GM20000 (cell line): ENCODE measurements around the gene PARVG.

Experiments
- DNase-seq: peaks from one replicate; pipeline ENCODE4 v3.0.0; 2012; ENCODE audit warnings: low spot score
- TF ChIP-seq, protein P1 (sequence below): IDR thresholded peaks from 2 replicates; pipeline ENCODE4 v1.5.1; 2012; ENCODE audit warnings: mild to moderate bottlenecking, control low read depth; ENCODE audit errors: extremely low read depth, missing control alignments

The PARVG gene

DNA sequence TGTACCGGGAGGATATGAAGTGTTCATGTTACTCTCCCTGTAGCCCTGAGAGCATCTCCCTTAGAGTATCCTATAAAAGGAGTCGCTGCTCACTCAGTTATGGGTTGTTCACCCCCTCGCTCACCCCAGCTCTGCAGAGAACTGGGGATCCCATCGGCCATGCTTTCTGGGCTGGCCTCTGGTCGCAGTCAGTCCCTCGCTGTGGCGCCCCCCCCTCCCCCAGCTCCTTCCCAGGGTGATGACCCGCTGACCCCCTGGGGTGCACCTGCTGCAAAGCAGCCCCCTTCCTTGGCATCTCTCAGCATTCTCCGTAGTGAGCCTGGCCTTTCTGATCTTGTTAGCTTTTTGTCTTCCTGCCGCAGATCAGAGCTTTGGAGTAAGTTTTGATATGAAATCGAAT, 10.3 kb upstream of the PARVG start:
- TF ChIP-seq, protein P1, sequence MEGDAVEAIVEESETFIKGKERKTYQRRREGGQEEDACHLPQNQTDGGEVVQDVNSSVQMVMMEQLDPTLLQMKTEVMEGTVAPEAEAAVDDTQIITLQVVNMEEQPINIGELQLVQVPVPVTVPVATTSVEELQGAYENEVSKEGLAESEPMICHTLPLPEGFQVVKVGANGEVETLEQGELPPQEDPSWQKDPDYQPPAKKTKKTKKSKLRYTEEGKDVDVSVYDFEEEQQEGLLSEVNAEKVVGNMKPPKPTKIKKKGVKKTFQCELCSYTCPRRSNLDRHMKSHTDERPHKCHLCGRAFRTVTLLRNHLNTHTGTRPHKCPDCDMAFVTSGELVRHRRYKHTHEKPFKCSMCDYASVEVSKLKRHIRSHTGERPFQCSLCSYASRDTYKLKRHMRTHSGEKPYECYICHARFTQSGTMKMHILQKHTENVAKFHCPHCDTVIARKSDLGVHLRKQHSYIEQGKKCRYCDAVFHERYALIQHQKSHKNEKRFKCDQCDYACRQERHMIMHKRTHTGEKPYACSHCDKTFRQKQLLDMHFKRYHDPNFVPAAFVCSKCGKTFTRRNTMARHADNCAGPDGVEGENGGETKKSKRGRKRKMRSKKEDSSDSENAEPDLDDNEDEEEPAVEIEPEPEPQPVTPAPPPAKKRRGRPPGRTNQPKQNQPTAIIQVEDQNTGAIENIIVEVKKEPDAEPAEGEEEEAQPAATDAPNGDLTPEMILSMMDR, result no peak
- DNase-seq, result no peak

DNA sequence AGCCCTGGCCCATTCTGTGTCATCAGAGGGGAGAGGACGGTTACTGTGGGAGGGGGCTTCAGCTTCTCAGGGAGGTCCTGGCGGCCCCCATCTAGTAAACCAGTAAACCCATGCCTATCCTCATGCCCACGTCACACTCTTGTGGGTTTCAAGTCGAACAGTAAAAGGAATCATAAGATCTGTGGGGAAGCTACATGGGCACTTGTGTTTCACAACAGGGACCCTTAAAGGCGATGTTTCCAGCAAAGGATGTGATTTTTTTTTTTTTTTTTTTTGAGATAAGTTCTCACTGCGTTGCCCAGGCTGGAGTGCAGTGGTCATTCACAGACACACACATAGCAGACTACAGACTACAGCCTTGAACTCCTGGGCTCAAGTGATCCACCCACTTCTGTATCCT, 9.2 kb upstream of the PARVG start:
- DNase-seq, result no peak
- TF ChIP-seq, protein P1, result no peak

DNA sequence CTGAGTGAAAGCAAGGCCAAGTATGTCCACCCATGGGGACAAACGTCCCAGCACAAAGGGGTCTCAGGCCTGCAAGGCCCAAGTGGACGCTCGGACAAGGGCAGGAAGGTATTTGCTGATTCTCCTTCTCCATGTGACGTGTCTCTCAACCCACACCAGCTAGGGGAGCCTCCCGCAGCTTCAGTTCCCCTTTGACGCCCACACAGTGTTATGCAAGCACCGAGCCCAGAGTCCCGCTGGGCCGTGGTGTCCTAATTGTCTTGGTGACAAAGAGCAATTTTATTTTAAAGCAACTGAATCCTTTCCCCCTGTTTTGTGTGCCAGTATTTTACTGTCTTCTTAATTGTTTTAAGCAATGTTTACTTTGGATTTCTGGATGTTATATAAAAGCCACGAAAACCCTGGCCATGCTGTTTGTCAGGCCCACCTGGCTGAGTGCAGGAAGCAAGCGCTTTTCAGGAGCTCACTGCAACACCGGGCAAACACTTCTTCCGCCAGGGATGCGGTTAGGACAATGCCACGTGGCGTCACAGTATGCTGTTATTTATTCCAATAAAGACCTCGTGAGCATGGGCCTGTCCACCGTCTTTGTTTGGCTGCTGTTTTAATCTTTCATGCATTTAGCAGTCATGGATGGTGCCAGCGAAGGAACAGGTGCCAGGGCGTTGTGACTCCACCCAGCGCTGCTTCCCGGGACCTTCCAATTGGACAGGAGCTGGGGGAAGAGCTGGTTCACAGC, 8.2 kb upstream of the PARVG start:
- TF ChIP-seq, protein P1, result no peak
- DNase-seq, result peak; percentile 81

DNA sequence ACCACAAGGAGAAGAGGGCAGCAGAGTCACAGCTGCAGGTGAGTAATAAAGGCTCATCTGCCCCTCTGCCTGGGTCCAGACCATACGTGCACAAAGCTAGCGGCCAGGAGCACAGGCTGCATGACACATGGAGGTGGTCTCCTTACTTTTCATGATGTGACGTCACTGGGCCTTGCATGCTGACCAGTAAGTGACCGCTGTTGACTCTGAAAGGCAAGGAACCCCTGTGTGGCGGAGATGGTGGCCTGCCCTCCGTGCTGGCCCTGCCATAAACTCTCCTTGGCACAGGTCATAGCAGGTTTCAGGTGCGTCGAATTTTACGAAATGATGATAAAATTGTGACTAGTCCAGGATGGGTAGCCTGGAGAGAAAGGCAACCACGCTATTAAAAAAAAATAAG, 7.6 kb upstream of the PARVG start:
- TF ChIP-seq, protein P1, result no peak

DNA sequence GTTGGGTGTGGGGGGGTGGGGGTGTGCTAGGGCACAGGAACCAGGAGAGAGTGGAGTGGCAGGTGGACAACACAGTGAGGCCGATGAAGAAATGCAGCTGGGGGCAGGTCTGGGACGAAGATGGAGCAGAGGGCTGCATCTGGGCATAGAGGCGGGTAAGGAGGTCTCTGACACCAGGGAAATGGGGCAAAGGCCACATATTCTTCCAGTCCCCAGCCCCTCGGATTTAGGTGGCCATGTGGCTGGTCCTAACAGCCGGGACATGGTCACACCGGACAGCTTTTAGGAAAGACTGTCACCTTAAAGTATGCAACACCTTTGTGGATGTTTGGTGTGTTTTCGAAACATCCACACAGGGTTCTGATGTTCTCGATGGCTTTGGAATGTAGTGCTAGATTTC, 5.0 kb upstream of the PARVG start:
- TF ChIP-seq, protein P1, result no peak
- no peak for DNase-seq

More for the DNA sequence above, 7.6 kb upstream of the PARVG start:
- DNase-seq, result no peak

DNA sequence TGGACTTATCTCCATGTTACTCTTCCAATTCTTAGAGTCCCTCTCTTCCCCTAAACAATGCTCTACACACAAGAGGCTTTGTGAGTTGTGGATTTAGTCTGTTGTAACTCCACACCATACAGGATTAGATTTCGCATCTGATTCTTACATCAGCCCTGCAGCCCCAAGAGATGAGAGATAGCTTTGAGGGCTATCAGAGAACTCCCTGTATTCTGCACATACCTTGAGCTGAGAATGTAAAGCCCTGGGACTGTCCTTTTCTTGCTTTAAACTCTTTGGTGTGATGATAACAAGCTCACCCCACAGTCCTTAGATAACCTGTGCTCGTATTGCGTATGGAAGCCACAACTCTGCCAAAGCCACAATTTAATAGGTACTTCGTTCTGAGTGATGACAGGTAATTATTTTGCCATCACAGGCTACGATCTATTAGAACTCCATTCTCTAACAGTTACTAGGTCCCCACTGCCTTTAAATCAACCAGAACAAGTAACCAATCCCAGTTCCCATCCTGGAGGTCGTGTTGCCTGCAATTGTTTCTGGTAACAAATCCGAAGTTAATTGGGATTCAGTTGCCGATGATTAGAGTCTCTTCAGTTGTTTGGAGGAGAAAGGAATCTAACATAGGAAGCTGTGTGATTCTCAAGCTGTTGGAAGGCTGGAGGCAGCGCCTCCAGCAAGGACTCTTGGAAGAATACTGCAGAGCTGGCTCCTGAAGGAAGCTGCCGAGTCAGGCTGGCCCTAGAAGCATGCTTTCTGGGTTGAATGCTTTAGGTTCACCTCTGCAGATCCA, 1.3 kb upstream of the PARVG start:
- DNase-seq, result no peak
- TF ChIP-seq, protein P1, result no peak

DNA sequence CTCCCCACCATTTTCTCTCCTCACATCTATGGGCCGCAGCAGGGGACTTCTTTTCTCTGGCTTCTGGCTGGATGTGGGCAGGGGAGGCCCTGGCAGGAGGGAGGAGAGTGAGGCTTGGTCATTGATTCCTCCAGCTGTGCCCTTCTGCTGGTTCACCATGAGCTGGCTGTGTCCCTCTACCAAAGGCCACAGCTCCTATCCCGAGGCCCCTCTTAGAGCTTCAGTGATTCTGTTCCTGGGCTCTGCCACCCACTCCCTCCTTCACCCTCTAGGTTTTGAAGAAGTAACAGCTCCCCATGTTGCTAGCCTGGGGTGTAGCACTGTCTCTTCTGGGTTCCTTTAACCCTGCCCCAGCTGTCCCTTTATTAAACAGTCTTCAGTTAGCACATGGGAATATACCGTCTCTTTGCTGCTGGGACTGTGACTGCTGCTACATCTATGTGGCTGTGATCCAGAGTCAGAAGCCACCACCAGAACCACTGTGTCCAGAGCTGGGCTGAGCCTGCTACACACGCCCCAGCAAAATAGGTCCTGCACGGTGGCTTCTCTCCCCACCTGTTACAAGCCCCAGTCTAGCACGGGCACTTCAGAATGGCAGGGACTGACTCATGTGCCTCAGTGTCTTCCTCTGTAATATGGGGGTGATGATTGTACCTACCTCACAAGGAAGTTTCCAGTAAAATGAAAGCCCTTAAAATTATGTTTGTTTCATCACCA, 578 bp upstream of the PARVG start:
- no peak for DNase-seq

More for the DNA sequence above, 578 bp upstream of the PARVG start:
- TF ChIP-seq, protein P1, result no peak
